Left hindlimb (tissue), 1 donor: Measurements from ENCODE around the gene DIP2C.
"Not testable (repeated sequence)": the region's sequence is repeated elsewhere in the genome, so short reads cannot be mapped to it uniquely, and the experiment has no call there.

Experiments used
- DNase-seq: peaks from one replicate; pipeline ENCODE4 v3.0.0-alpha.2; 2018

The DIP2C gene

DNA sequence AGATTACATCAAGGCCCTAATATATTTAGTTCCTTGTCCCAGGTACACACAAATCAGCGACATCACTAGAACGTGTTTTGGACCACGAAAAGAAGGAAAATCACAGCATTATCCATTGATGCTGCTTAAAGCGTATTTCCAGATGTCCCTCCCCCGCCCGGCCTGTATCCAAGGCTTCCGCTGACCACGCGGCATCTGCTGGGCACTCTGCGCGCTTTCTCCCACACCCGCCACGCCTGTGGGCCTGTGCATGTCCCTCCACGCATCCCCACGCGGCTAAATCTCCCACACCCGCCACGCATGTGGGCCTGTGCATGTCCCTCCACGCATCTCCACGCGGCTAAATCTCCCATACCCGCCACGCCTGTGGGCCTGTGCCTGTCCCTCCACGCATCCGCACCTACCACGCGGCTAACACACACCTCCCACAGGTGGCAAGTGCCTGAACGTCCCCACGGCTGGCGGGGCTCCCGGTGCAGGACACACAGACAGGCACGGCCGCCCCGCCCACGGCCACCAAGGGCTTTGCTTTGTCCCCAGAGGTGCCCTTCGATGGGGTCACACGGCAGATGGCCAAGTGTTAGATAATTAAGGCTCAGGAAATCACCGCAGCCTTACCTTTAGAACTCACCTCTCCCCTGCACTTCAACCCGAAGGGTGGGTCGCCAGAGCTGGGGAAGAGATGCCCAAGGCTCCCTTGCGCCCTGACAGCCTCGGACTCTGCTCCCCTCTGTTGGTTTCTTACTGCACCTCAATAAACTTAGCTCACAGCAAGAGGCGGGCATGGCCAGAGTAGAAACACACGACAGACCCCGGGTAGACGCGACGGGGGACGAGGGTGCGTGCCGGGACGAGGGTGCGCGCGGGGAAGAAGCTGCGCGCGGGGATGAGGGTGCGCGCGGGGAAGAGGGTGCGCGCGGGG is 49.5 kb downstream of the DIP2C start:
- DNase-seq = no peak

DNA sequence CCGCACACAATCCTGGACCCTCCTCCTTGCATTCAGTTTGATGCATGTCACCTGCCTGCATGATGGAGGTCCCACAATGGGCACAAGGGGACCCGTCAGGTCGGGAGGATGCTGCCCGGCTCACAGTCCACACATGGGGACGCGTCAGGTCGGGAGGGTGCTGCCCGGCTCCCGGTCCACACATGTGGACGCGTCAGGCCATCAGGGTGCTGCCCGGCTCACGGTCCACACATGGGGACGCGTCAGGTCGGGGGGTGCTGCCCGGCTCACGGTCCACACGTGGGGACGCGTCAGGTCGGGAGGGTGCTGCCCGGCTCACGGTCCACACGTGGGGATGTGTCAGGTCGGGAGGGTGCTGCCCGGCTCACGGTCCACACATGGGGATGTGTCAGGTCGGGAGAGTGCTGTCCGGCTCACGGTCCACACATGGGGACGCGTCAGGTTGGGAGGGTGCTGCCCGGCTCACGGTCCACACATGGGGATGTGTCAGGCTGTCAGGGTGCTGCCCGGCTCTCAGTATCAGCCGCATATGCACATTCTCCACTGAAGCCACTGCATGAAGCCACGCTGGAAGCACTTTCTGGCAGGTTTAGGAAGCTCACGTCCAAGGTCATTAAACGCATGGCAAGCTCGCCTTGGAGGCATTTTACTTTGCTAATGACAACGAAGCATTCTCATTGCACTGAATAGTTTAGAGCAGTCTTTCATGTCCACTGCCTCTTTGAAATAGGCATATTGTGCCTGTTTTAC is 50.3 kb downstream of the DIP2C start:
- no peak for DNase-seq

DNA sequence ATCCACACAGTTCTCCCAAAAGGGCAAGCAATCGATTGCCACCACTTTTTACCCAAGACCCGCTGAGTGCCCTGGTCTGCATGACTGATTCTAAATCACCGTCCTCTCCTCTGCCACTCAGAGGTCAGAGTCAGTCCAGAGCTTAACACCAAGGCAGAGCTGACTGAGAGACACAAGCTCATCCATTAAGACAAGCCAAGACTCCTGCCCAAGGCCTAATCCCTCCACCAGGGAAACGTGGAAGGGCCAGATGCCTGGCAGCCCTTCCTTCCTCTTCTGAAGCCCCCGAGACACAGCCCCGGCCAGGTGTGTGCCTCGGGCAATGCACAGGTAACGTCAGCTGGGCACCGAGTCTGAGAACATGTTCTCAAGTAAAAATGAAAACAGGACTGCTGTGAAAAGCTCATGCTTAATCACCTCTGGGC is 51.7 kb downstream of the DIP2C start:
- no peak for DNase-seq

DNA sequence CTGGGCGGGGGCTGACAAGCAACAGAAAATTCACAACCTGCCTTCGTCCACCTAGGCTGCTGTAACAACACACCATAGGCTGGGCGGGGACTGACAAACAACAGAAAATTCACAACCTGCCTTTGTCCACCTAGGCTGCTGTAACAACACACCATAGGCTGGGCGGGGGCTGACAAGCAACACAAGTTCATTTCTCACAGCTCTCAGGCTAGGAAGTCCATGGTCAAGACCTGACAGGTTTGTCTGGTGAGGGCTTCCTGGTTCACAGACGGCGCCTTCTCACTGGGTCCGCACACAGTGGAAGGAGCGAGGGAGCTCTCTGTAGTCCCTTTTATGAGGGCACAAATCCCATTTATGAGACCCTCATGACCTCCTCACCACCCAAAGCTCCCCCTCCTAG is 52.2 kb downstream of the DIP2C start:
- DNase-seq = no peak

DNA sequence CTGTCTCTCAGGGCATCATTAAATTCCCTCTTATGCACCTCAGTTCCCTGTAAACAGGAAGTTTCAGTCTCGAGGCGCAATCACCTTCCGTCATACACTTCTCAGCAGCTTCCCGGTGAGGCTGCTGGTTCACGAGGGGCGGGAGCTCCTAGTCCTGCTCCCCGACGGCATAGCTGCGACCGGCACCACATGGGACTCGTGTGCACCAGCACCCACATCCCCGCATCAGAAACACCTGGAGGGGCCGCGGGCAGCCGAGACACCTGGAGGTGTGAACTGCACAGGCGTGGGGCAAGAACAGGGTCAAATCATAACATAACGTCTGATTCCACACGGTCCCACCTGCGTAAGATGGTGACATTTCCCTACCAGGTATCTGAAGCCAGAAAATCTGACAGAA is 52.7 kb downstream of the DIP2C start:
- no peak for DNase-seq

DNA sequence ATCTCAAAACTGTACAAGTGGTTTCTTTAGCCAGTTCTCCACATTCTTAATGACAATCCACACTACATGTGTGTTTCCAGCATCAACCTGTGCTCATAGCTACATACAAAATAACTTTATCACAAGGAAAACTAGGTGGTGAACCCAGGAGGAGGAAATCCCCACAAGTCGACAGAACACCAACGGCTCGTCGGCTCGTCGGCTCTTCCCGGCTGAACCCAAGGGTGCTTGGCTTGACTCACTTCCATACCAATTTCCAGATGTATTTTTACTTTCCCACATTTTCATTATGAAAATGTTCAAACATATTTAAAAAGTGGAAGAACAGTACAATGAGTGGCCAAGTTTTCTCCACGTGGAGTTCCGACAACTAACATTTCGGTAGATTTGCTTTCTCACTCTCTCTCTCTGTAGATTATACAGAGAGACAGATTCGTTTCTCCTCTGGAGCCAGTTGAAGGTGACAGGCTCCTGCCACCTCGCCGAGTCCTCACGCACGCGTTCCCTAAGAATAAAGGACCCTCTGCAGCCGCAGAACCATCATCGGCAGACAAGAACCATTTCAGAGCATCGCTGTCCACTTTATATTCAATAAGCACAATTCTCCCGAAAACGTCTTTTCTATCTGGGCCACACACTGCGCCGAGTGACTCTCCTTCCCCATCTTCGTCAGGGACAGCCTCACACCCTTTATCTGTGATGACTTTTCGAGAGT is 53.3 kb downstream of the DIP2C start:
- DNase-seq = no peak

DNA sequence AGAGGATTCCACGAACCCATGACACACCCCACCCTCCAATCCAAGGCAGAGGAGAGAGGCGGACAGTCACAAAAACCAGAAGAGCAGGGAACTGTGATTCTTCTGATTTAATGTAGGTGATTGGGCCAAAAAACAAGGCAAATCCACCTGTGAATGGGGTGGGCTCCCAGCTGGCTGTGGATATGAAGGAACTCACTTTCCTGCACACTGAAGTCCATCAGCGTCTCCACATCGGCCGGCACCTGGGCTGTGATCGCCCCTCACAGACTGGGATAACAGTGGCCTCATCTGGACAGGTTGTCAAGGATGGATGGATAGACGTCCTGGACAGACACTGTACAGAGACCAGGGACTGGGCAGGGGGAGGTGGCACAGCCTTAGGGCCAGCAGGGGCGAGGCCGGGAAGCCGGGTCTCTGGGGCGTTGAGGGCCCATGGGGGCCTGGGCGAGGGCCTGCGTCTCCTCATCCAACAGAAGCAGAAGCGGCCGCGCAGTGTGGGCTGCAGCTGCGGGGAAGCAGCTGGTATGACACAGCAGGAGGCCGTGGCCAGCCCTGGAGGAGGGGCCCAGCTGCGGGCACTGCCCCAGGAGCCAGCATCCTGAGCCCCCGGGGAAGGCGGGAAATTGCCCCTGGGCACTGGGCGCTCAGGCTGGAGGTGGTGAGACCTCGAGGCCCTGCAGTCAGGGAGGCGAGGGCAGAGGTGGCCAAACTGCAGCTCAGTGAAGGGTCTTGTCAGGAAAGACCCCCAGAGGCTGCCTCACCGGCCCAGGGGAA is 54.2 kb downstream of the DIP2C start:
- DNase-seq = no peak

DNA sequence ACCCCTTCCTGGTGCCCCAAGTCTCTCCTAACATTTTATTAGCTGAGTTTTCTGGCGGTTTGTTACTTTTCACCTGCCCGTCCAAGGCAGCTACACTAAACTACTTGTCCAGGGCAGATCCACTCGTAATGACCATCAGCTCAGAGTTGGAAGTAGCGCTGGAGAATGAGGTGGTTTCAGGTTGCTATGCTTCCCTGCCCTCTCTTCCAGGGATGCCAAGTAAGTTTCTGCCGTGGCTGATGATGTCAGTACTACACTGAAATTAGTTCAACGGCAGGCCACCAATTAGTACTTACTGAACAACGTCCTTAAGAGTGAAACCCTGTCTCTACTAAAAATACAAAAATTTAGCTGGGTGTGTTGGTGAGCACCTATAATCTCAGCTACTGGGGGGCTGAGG is 55.2 kb downstream of the DIP2C start:
- no peak for DNase-seq

DNA sequence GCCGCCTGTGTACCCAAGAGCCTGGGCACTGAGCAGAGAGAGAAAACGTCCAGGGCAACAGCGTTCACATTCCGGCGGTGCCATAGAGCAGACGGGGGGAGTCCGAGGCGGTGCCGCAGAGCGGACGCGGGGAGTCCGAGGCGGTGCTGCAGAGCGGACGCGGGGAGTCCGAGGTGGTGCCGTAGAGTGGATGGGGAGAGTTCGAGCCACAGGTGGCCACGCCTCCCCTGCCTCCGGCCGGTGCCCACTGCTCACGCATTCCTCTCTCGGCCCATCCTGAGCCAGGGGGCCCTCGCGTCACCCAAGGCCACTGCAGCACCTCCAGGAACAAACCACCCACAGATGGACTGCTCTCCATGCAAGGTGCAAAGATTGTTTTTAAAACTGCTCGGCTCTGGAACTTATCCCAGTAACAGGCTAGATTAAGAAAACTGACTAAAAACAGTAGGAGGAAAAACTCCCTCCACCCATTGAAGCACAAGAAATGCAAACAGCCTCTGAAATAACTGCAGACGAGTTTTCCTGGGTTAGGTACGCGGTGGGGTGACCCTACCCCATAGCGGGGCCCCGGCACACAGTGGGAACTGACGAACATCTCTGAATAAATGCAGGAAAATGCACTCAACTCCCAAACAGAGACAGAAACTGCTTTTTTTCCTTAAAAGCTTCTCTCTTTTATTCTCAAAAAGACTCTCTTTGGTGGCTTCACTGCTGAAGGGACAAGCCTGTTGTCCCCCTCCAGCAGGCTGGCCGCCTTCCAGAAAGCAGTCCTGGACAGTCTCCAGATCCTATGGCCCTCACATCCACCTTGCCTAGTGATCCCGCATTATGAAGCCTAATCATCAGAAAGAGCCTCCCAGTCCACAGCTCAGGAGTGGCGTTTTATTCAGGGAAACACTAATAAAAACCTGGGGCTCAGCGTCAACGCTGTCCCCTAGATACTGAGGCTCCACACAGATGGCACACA is 55.9 kb downstream of the DIP2C start:
- DNase-seq = no peak

DNA sequence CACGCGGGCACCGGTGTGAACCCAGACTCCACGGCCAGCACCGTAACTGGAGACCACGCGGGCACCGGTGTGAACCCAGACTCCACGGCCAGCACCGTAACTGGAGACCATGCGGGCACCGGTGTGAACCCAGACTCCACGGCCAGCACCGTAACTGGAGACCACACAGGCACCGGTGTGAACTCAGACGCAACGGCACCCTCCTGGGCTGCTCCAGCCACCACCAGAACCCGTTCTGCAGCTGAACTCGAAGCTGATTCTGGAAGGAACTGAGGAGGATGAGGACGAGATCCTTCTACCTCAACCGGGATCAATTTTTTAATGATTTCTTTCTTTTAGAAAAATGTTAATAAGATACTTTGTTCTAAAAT is 56.7 kb downstream of the DIP2C start:
- DNase-seq = not testable (repeated sequence)

DNA sequence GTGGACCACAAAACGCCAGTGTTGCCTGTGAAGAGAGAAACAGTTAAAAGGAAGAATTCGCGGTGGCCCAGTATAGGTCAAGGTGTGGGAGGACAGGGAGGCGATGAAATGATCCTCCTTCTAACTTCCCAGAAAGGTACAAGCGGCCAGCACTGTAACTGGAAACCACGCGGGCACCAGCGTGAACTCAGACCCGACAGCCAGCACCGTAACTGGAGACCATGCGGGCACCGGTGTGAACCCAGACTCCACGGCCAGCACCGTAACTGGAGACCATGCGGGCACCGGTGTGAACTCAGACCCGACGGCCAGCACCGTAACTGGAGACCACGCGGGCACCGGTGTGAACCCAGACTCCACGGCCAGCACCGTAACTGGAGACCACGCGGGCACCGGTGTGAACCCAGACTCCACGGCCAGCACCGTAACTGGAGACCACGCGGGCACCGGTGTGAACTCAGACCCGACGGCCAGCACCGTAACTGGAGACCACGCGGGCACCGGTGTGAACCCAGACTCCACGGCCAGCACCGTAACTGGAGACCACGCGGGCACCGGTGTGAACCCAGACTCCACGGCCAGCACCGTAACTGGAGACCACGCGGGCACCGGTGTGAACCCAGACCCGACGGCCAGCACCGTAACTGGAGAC is 57.2 kb downstream of the DIP2C start:
- not testable (repeated sequence) for DNase-seq

DNA sequence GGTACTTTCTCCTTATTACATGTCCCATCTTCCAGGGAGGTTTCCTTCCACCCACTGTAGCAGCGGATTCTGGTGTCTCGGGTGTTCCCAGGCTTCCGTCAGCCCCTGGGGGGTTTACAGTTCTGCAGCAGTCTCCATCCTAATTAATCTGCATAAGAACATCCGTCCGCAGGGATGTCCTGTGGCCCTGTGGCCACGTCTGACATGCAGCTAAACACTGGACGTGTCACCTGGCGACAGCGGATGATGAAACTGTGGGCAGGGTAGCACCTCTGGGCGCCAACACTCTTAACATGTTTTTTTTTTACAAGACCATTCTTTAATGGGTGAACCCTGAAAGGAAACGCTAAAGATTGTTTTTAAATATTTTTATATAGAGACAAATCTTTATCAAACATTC is 58.2 kb downstream of the DIP2C start:
- no peak for DNase-seq

DNA sequence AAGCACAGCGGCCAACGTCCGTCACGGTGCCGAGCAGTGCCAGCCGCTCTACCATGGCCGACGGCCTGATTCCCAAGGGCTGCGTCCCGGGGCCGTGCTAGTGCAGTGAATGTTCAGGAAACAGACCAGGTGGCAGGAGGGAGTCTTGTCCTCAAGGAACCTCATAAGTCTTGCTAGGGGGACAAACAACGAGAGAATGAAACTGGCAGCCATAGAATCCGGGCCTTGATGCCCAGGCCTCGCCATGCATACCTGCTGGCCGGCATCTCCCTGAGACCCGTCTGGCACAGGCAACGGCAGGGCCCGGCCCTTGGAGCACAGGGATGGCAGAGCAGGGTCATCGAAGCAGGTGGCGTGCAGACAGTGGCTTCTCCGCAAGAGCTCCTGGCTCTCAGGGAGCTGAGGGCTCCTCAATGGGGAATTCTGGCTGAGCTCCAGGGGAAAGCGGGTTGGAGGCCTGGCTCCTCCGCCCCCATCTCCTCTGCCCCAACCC is 58.8 kb downstream of the DIP2C start:
- DNase-seq = no peak

DNA sequence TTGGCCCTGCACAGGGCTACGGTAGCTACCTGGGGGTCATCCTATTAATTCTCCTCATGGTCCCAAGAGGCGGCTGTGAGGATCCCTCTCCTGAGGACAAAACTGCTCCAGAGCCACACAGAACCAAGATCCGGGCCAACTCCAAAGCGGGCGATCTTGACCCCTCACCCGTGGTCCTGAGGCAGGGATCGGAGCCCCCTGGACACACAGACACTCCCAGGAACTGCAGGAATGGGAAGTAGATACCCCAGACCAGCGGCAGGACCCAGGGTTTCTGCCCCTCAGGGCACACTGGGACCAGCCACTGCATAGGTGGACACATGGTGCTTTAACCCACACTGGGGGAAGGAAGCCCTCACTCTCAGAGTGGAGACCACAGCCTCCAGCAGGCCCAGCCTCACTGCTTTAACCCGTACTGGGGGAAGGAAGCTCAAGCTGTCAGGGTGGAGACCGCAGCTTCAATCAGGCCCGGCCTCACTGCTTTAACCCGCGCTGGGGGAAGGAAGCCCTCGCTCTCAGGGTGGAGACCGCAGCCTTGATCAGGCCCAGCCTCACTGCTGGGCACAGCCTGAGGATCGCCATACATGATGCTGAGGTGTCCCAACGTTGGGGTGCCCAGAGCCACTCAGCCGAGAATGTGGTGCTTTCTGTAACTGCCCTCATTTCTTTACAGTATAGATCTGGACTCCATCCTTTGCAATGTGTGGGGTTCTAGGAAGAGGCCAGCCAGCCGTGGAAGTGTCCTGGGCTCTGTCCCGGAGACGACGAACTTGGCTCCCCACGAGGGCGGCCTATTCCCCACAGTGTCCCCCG is 60.1 kb downstream of the DIP2C start:
- DNase-seq = no peak

DNA sequence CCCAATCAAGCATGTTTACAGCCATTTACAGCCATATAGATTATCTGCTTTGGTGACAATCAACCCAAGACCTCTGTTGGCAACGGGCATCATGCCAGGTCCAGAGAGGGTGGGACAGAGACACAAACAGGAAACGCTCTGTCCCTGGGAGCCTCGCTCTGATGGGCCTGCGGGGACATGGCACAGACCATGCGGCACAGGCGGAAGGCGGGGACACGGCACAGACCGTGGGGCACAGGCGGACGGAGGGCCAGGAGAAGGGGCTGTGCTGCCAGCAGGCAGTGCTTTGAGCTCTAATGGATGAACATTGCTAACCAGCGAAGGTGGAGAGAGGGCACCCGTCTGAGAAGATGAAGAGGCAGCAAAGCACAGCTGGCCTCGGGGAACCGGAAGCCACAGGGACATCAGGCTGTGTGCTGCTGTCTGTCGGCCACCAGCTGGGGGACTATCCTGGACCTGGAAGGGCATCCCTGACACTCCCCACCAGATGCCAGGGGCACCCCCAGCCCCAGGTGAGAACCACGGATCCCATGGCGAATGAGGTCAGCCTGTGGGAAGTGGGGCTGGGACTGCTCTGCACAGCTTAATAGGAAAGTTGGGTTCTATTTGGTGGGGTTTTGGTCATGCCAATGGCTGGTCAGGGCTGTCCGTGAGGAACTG is 61.0 kb downstream of the DIP2C start:
- no peak for DNase-seq

DNA sequence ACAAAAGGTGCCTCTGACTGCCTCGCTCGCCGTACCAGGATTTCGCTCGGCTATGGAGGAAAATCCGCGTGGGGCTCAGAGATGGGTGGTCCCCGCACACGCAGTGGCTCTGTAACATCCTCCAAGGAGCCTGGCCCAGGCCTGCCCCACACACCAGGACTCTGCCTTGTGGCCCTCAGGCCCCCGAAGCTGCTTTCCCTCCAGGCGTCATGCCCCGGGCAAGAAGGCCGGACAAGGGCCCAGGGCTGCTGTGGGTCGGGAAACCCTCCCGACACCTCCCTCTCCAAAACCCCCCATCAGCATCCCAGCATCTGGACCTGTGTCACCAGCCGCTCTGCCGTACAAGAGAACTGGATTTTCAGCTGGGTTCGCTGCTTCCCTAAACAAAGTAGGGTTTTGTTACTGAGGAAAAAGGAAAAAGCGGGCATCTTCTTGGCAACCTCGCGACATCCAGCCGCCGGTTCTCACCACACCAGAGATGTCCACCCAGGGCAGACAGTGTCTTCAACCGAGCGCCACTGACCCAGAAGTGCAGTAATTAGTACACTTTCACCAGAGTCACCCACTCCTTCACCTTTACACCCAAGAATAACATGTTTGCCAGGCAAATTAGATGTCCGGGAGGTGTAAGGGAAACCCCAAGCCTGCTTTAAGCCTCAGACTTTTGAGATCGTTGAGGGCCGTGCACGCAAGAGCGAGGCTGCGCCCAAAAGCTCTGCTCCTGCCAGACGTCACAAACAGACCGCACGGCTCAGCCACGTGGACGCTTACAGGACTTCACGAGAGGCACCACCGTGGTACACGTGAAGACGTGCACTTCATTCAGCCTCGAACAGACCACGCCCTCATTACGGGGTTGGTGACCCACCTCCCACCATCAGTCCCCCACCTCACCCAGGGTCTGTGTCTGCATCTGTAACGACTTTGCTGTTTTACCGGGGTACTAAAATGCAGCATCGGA is 62.2 kb downstream of the DIP2C start:
- no peak for DNase-seq

DNA sequence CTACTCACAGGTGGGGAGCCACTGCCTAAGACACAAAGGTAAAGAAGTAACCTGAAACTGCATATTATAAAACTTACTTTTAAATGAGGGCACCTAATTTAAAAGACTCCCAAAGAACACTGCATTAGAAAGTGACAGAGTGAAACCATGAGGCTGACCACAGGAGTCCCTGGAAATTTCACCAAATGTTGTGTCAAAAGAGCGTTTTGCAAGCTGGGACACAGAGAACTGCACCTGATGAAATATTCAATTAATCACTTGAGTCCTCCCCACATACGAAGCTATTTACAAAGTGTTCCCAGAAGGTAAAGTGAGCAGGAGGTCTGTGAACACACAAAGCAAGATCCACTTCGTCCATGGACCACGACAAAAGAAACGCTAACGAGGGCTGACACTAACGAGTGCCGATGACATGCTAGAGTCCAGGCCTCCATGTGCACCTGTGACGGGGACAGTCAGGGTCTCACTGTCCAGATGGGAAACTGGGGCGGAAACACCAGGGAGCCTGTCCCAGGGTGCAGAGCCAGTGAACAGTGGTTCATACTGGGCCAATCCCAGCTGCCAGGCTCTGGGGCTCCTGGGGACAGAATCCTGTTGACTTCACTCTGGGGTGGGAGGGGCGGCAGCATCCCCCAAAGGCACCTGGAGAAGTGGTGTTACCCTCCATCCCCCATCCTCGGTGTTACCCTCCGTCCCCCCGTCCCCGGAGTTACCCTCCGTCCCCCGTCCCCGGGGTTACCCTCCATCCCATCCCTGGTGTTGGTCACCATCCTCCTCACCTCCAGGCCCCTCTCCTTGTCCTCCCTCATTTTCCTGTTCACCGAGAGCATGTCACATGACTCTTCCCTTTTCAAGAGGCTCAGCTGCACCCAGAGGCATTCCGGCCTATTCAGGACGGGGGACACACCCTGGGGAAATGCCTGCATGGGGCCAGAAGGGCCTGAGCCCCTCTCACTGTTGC is 63.4 kb downstream of the DIP2C start:
- DNase-seq = no peak
